GM21367 (cell line): Measurements from ENCODE around the gene OR13H1.
"Not testable (repeated sequence)": the region's sequence is repeated elsewhere in the genome, so short reads cannot be mapped to it uniquely, and the experiment has no call there.

Experiments used
- ATAC-seq: cut with Tn5 transposase; IDR thresholded peaks from one replicate; pipeline ENCODE4 v1.9.1; 2021; ENCODE audit not compliant: unreplicated experiment

The OR13H1 gene, protein sequence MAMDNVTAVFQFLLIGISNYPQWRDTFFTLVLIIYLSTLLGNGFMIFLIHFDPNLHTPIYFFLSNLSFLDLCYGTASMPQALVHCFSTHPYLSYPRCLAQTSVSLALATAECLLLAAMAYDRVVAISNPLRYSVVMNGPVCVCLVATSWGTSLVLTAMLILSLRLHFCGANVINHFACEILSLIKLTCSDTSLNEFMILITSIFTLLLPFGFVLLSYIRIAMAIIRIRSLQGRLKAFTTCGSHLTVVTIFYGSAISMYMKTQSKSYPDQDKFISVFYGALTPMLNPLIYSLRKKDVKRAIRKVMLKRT

GRCh38 chrX:131543774-131544173 is at the start of gene OR13H1:
Gene OR13H1 (plus strand): TSS chrX:131544074. CDS start chrX:131544074, 0 bp downstream.
- no peak for ATAC-seq

DNA sequence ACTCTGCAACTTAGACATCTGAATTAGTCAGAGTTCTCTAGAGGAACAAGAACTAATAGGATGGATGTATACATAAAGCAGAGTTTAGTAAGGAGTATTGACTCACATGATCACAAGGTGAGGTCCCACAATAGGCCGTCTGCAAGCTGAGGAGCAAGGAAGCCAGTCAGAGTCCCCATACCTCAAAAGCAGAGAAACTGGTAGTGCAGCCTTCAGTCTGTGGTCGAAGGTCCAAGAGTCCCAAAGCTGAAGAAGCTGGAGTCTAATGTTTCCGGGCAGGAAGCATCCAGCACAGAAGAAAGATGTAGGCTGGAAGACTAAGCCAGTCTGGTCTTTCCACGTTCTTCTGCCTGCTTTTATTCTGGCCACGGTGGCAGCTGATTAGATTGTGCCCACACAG is 42.3 kb upstream of the OR13H1 start:
- not testable (repeated sequence) for ATAC-seq

- ATAC-seq: no peak
Measured at GRCh38 chrX:131513159-131513914, 30.5 kb upstream of the OR13H1 start.

DNA sequence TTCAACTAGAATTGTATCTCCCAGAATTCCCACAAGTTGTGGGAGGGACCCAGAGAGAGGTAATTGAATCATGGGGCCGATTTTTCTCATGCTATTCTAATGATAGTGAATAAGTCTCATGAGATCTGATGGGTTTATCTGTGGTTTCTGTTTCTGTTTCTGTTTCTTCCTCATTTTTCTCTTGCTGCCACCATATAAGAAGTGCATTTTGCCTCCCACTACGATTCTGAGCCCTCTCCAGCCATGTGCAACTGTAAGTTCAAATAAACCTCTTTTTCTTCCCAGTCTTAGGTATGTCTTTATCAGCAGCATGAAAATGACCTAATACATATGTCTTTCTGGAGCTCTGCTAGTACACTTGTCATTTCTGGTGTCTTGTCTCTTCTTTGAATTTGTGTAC is 22.1 kb upstream of the OR13H1 start:
- ATAC-seq: no peak

DNA sequence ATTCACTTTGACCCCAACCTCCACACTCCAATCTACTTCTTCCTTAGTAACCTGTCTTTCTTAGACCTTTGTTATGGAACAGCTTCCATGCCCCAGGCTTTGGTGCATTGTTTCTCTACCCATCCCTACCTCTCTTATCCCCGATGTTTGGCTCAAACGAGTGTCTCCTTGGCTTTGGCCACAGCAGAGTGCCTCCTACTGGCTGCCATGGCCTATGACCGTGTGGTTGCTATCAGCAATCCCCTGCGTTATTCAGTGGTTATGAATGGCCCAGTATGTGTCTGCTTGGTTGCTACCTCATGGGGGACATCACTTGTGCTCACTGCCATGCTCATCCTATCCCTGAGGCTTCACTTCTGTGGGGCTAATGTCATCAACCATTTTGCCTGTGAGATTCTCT is 344 bp downstream of the OR13H1 start:
- no peak for ATAC-seq

GRCh38 chrX:131549011-131549410 is 5.1 kb downstream of the OR13H1 start:
- ATAC-seq: no peak

DNA sequence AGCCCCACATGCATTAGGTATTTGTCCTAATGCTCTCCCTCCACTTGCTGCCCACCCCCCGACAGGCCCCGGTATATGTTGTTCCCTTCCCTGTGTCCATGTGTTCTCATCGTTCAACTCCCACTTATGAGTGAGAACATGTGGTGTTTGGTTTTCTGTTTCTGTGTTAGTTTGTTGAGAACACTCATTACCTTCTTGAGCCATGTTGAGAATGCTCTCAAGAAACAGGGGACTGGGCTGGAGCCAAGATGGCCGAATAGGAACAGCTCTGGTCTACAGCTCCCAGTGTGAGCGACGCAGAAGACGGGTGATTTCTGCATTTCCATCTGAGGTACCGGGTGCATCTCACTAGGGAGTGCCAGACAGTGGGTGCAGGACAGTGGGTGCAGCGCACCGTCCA is 8.6 kb downstream of the OR13H1 start:
- ATAC-seq: not testable (repeated sequence)

GRCh38 chrX:131558562-131558961 is 14.7 kb downstream of the OR13H1 start:
- no peak for ATAC-seq

DNA sequence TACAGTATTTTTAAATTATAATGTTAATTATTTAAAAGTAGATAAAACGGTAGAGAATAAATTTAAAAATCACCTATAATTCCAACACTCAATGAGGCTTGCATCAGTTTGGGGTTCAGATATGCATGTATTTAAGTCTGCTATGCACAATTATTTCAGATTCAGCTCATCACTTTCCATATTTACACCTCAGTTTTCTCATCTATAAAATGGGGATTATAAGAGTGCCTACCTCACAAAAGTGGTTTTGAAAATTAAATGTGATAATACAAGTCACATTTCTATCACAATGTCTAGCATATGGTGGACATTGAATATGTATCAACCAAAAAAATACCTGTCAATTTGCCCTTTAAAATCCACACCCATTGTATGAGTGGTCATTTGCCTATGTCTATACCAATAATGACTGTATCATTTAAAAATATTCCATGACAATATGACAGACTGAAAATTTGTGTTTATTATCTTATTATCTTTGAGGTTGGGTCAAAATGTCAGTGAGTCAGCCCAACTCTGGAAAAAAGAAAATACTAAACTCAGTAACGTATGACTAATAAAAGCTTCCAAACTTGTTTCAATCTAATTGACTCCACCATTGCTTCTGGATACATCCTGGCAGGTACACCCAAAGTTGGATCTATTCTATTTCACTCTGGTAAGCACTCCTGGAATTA is 20.8 kb downstream of the OR13H1 start:
- no peak for ATAC-seq

DNA sequence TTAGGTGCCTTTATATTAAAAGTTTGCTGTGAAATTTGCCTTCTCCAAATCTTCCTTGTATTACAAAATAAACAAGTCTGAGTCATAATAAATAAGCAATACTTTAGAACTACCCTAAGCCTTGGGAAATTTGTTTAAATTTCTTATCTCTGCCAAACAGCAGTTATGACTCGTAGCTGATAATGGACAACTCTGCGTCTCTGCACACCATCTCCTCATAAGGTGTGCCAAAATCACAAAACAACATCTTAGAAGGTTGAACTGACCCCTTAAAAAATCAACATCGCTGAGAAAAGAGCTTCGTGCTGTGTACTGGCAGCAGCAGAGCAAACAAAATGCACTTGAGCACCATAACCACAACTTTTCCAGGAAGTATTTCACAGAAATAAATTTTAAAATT is 22.0 kb downstream of the OR13H1 start:
- no peak for ATAC-seq

- no peak for ATAC-seq
Measured at GRCh38 chrX:131571348-131571747, 27.5 kb downstream of the OR13H1 start.

GRCh38 chrX:131572372-131573014 is 28.6 kb downstream of the OR13H1 start:
- no peak for ATAC-seq

GRCh38 chrX:131577413-131577812 is 33.5 kb downstream of the OR13H1 start:
- ATAC-seq: no peak

- no peak for ATAC-seq
Measured at GRCh38 chrX:131577999-131578734, 34.3 kb downstream of the OR13H1 start.

DNA sequence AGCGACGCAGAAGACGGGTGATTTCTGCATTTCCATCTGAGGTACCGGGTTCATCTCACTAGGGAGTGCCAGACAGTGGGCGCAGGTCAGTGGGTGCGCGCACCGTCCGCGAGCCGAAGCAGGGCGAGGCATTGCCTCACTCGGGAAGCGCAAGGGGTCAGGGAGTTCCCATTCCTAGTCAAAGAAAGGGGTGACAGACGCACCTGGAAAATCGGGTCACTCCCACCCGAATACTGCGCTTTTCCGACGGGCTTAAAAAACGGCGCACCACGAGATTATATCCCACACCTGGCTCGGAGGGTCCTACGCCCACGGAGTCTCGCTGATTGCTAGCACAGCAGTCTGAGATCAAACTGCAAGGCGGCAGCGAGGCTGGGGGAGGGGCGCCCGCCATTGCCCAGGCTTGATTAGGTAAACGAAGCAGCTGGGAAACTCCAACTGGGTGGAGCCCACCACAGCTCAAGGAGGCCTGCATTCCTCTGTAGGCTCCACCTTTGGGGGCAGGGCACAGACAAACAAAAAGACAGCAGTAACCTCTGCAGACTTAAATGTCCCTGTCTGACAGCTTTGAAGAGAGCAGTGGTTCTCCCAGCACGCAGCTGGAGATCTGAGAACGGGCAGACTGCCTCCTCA is 35.0 kb downstream of the OR13H1 start:
- not testable (repeated sequence) for ATAC-seq

- no peak for ATAC-seq
Measured at GRCh38 chrX:131588995-131589394, 45.1 kb downstream of the OR13H1 start.
